Retinal pigment epithelial cell (primary cell): ENCODE results near the gene ARHGEF11.

Experiments used
- DNase-seq: peaks from one replicate; pipeline ENCODE4 v3.0.0-alpha.2; 2010; ENCODE audit warnings: low read depth
- H3K4me3 ChIP-seq: 2 replicates; pipeline ENCODE4 v1.5.1; 2011; ENCODE audit warnings: mild to moderate bottlenecking, low read length, control low read depth, moderate library complexity
- CTCF ChIP-seq: conservative IDR thresholded peaks from 2 replicates; pipeline ENCODE4 v1.5.1; 2011; ENCODE audit warnings: low read depth, low read length, control low read depth, inconsistent platforms

ARHGEF11 gene

GRCh38 chr1:156948708-156949107, 96.8 kb downstream of the ARHGEF11 start:
- no peak overlapping the region for H3K4me3 ChIP-seq
- peak; percentile 37 for TF ChIP-seq CTCF
- no peak for DNase-seq

DNA sequence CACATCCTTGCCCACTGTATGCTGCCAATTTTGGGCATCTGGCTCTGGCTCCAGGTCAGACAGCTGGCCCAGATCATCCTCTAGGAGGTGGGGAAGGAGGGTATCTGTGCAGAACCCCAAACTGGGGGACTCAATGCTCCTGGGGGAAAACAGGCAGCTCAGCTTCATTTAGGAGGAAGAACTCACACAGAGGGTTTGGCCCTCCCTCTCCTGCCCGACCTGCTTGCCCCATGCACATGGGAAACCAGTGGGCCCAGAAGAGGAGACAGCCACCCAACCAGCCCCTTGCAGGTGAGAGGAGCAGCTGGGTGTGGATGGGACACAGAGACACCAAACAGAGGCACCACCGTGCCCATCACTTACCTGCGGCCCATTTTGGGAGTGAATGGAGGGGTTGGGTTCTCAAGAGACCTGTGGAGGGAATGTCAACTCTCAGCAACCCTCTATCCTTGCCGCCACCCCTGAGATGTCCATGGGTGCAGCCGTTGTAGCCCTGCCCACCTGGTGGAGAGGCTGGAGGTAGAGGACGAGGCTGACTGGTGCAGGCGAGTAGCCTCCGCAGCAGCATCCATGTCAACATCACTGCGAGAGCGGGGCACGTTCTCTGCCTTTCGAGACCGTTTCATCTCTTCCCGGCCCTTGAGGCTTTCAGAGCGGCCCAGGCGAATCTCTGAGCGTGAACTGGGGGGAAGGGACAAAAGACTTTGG, 97.6 kb downstream of the ARHGEF11 start:
- DNase-seq, result no peak
- TF ChIP-seq CTCF, result no peak
- no peak overlapping the region for H3K4me3 ChIP-seq

GRCh38 chr1:156947127-156947526, 98.4 kb downstream of the ARHGEF11 start:
- no peak for DNase-seq
- TF ChIP-seq CTCF, result no peak
- H3K4me3 ChIP-seq, result no peak overlapping the region

- DNase-seq, result no peak
- no peak overlapping the region for H3K4me3 ChIP-seq
- TF ChIP-seq CTCF, result no peak
These were observed 99.5 kb downstream of the ARHGEF11 start for GRCh38 chr1:156945881-156946661.

GRCh38 chr1:156944848-156945247, 100.7 kb downstream of the ARHGEF11 start:
- H3K4me3 ChIP-seq, result no peak overlapping the region
- DNase-seq, result no peak
- no peak for TF ChIP-seq CTCF

DNA sequence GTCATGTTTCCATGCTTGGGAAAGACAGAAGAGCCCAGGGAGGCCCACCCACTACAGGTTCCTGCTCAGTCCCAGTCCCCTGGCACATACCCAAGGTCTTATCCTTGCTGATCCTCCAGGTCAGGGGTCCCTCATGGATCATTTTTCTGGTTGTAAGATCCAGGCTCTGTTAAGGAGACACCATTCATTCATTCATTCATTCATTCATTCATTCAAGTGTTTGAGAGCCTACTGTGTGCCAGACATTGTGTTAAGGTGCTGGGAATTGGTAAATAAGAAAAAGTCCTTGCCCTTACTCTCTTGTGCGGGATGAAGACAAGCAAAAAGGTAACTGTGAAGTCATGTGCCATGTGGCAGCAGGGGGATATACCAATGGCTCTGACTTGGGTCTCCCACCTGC, 101.3 kb downstream of the ARHGEF11 start:
- no peak for DNase-seq
- H3K4me3 ChIP-seq, result no peak overlapping the region
- TF ChIP-seq CTCF, result no peak

DNA sequence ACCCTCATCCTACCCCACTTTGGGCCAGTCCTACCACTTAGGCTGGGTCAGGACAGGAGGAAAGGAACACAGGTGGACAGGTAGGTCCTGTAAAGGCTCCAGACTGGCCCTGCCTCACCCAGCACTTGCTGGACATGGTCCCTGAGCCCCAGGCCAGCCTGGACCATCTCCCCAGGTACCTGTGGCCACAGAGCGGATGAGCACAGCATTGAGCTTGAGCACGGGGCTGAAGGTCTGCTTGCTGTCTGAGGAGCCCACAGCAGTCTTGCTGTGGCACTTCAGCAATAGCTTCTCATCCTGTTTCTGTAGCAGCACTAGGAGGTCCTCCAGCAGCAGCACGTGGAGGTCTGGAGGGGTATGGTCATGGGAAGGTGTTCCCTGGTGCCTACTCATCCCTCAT, 101.8 kb downstream of the ARHGEF11 start:
- DNase-seq, result no peak

More for the DNA sequence above, 101.8 kb downstream of the ARHGEF11 start:
- TF ChIP-seq CTCF, result no peak
- no peak overlapping the region for H3K4me3 ChIP-seq
